ENCODE measurements around the gene ATP11C.
"Not testable (repeated sequence)": the region's sequence is repeated elsewhere in the genome, so short reads cannot be mapped to it uniquely, and the experiment has no call there.

Gene ATP11C

GRCh38 chrX:139932073-139932900, 566 bp downstream of the ATP11C start:
- H3K4me3 Mint-ChIP-seq, result peak overlapping the region; percentile 84
- no peaks in the 10 kb centered on the region for H3K9me3 Mint-ChIP-seq
- peak overlapping the region; percentile 90 for H3K27ac Mint-ChIP-seq
- H3K36me3 Mint-ChIP-seq, result no peaks in the 10 kb centered on the region
- peak; percentile 75 for ATAC-seq
- no peaks in the 10 kb centered on the region for H3K27me3 Mint-ChIP-seq
- H3K4me1 Mint-ChIP-seq, result peaks cover 12% of the 10 kb centered on the region

GRCh38 chrX:139931646-139932072, 1.2 kb downstream of the ATP11C start:
- no peaks in the 10 kb centered on the region for H3K36me3 Mint-ChIP-seq
- H3K27me3 Mint-ChIP-seq, result no peaks in the 10 kb centered on the region
- H3K27ac Mint-ChIP-seq, result peak overlapping the region; percentile 90

GRCh38 chrX:139930916-139931645, 1.8 kb downstream of the ATP11C start:
- H3K36me3 Mint-ChIP-seq, result no peaks in the 10 kb centered on the region
- H3K4me1 Mint-ChIP-seq, result peaks cover 12% of the 10 kb centered on the region
- H3K27ac Mint-ChIP-seq, result peak overlapping the region; percentile 90
- ATAC-seq, result no peak
- H3K27me3 Mint-ChIP-seq, result no peaks in the 10 kb centered on the region
- peak overlapping the region; percentile 84 for H3K4me3 Mint-ChIP-seq
- H3K9me3 Mint-ChIP-seq, result no peaks in the 10 kb centered on the region

More at GRCh38 chrX:139931646-139932072, 1.2 kb downstream of the ATP11C start:
- Mint-ChIP-seq H3K9me3 (no peaks in the 10 kb centered on the region), H3K4me3 (peak overlapping the region; percentile 84), H3K4me1 (peaks cover 12% of the 10 kb centered on the region)
- no peak for ATAC-seq

- H3K36me3 Mint-ChIP-seq, result no peaks in the 10 kb centered on the region
- H3K4me3 Mint-ChIP-seq, result peak overlapping the region; percentile 84
- no peak overlapping the region for H3K27ac Mint-ChIP-seq
- H3K9me3 Mint-ChIP-seq, result no peaks in the 10 kb centered on the region
- no peaks in the 10 kb centered on the region for H3K27me3 Mint-ChIP-seq
- ATAC-seq, result no peak
- peaks cover 18% of the 10 kb centered on the region for H3K4me1 Mint-ChIP-seq
These were observed 2.5 kb downstream of the ATP11C start for GRCh38 chrX:139930401-139930800.

GRCh38 chrX:139929876-139930275, 3.0 kb downstream of the ATP11C start:
- H3K4me3 Mint-ChIP-seq, result no peak overlapping the region

GRCh38 chrX:139924696-139925095, 8.2 kb downstream of the ATP11C start:
- Mint-ChIP-seq H3K9me3 (no peaks in the 10 kb centered on the region), H3K4me1 (peaks cover 25% of the 10 kb centered on the region), H3K27me3 (no peaks in the 10 kb centered on the region), H3K27ac (no peak overlapping the region), H3K4me3 (no peak overlapping the region), H3K36me3 (peaks cover 21% of the 10 kb centered on the region)
- ATAC-seq, result no peak

More at GRCh38 chrX:139929876-139930275, 3.0 kb downstream of the ATP11C start:
- no peaks in the 10 kb centered on the region for H3K9me3 Mint-ChIP-seq
- no peak for ATAC-seq
- H3K36me3 Mint-ChIP-seq, result no peaks in the 10 kb centered on the region
- H3K27me3 Mint-ChIP-seq, result no peaks in the 10 kb centered on the region
- no peak overlapping the region for H3K27ac Mint-ChIP-seq
- H3K4me1 Mint-ChIP-seq, result peaks cover 18% of the 10 kb centered on the region

- ATAC-seq, result no peak
- H3K27ac Mint-ChIP-seq, result no peak overlapping the region
- H3K36me3 Mint-ChIP-seq, result peaks cover 21% of the 10 kb centered on the region
- peaks cover 23% of the 10 kb centered on the region for H3K4me1 Mint-ChIP-seq
- H3K4me3 Mint-ChIP-seq, result no peak overlapping the region
- H3K9me3 Mint-ChIP-seq, result no peaks in the 10 kb centered on the region
- H3K27me3 Mint-ChIP-seq, result no peaks in the 10 kb centered on the region
These were observed 8.7 kb downstream of the ATP11C start for GRCh38 chrX:139924069-139924695.

GRCh38 chrX:139921142-139921541, 11.7 kb downstream of the ATP11C start:
- peaks cover 21% of the 10 kb centered on the region for H3K36me3 Mint-ChIP-seq
- not testable (repeated sequence) for H3K27me3 Mint-ChIP-seq, H3K9me3 Mint-ChIP-seq, H3K4me3 Mint-ChIP-seq, H3K27ac Mint-ChIP-seq, ATAC-seq
- H3K4me1 Mint-ChIP-seq, result peaks cover 23% of the 10 kb centered on the region

- H3K9me3 Mint-ChIP-seq, result no peaks in the 10 kb centered on the region
- H3K36me3 Mint-ChIP-seq, result peaks cover 21% of the 10 kb centered on the region
- peak overlapping the region; percentile 16 for H3K27ac Mint-ChIP-seq
- no peaks in the 10 kb centered on the region for H3K27me3 Mint-ChIP-seq
- H3K4me3 Mint-ChIP-seq, result no peak overlapping the region
- no peak for ATAC-seq
- peaks cover 17% of the 10 kb centered on the region for H3K4me1 Mint-ChIP-seq
These were observed 12.5 kb downstream of the ATP11C start for GRCh38 chrX:139920316-139920715.

- Mint-ChIP-seq H3K27me3 (no peaks in the 10 kb centered on the region), H3K27ac (no peak overlapping the region), H3K4me3 (no peak overlapping the region), H3K4me1 (peaks cover 21% of the 10 kb centered on the region), H3K36me3 (peaks cover 6% of the 10 kb centered on the region), H3K9me3 (no peaks in the 10 kb centered on the region)
- no peak for ATAC-seq
These were observed 18.4 kb downstream of the ATP11C start for GRCh38 chrX:139914421-139914820.

- H3K4me3 Mint-ChIP-seq, result peak overlapping the region; percentile 18
These were observed 23.1 kb downstream of the ATP11C start for GRCh38 chrX:139909712-139910111.

GRCh38 chrX:139907078-139907477, 25.8 kb downstream of the ATP11C start:
- Mint-ChIP-seq H3K36me3 (peaks cover 6% of the 10 kb centered on the region), H3K27me3 (no peaks in the 10 kb centered on the region), H3K27ac (no peak overlapping the region), H3K4me1 (peaks cover 31% of the 10 kb centered on the region), H3K9me3 (no peaks in the 10 kb centered on the region), H3K4me3 (no peak overlapping the region)
- ATAC-seq, result no peak

More at GRCh38 chrX:139909712-139910111, 23.1 kb downstream of the ATP11C start:
- peaks cover 36% of the 10 kb centered on the region for H3K4me1 Mint-ChIP-seq
- H3K36me3 Mint-ChIP-seq, result peaks cover 9% of the 10 kb centered on the region
- H3K27ac Mint-ChIP-seq, result peak overlapping the region; percentile 12
- ATAC-seq, result peak; percentile 50
- no peaks in the 10 kb centered on the region for H3K27me3 Mint-ChIP-seq
- H3K9me3 Mint-ChIP-seq, result no peaks in the 10 kb centered on the region

GRCh38 chrX:139905743-139906142, 27.1 kb downstream of the ATP11C start:
- Mint-ChIP-seq H3K27ac (no peak overlapping the region), H3K4me1 (peaks cover 23% of the 10 kb centered on the region), H3K36me3 (peaks cover 6% of the 10 kb centered on the region), H3K4me3 (no peak overlapping the region), H3K27me3 (no peaks in the 10 kb centered on the region), H3K9me3 (no peaks in the 10 kb centered on the region)
- no peak for ATAC-seq

GRCh38 chrX:139905051-139905450, 27.8 kb downstream of the ATP11C start:
- Mint-ChIP-seq H3K27me3 (no peaks in the 10 kb centered on the region), H3K36me3 (peaks cover 6% of the 10 kb centered on the region), H3K9me3 (no peaks in the 10 kb centered on the region), H3K4me1 (peaks cover 22% of the 10 kb centered on the region), H3K27ac (no peak overlapping the region), H3K4me3 (no peak overlapping the region)
- ATAC-seq, result no peak

- Mint-ChIP-seq H3K4me3 (no peak overlapping the region), H3K36me3 (peaks cover 6% of the 10 kb centered on the region), H3K9me3 (no peaks in the 10 kb centered on the region), H3K4me1 (peaks cover 18% of the 10 kb centered on the region), H3K27ac (no peak overlapping the region), H3K27me3 (no peaks in the 10 kb centered on the region)
- ATAC-seq, result no peak
These were observed 29.6 kb downstream of the ATP11C start for GRCh38 chrX:139903210-139903609.

All from stimulated activated memory B cell treated with anti-CD40 and anti-IgM and Interleukin-4, amounts not matched to agents 10 μg/mL and 1 μg/mL and 100 μg/mL, for 72 hours (primary cell).